Hepatocyte (in vitro differentiated cells): Measurements from ENCODE around the gene PTPRN2. TPM values are rescaled to one million over a fixed set of nuclear protein-coding genes. Genes with fewer than 3 reads are reported as not detected.

Source experiments
- DNase-seq: peaks from one replicate; pipeline ENCODE4 v3.0.0-alpha.2; 2016; ENCODE audit warnings: low spot score
- H2AFZ ChIP-seq: fragments of 200-600 bp; sonication (generic); 2 replicates; pipeline ENCODE4 v1.6.0; 2016; ENCODE audit warnings: antibody characterized with exemption, mild to moderate bottlenecking
- H3K27ac ChIP-seq: fragments of 200-600 bp; sonication (generic); 2 replicates; pipeline ENCODE4 v1.5.1; 2016; ENCODE audit warnings: mild to moderate bottlenecking
- H3K27me3 ChIP-seq: fragments of 200-600 bp; sonication (generic); 2 replicates; pipeline ENCODE4 v1.6.1; 2016
- H3K36me3 ChIP-seq: fragments of 200-600 bp; sonication (generic); replicated peaks from 2 replicates; pipeline ENCODE4 v1.5.1; 2016; ENCODE audit warnings: low read depth; ENCODE audit not compliant: insufficient read depth
- H3K4me1 ChIP-seq: fragments of 200-600 bp; sonication (generic); 2 replicates; pipeline ENCODE4 v1.5.1; 2016; ENCODE audit warnings: mild to moderate bottlenecking, moderate library complexity; ENCODE audit not compliant: insufficient read depth
- H3K4me2 ChIP-seq: fragments of 200-600 bp; sonication (generic); 2 replicates; pipeline ENCODE4 v1.6.0; 2016
- H3K4me3 ChIP-seq: fragments of 200-600 bp; sonication (generic); 2 replicates; pipeline ENCODE4 v1.5.1; 2016; ENCODE audit warnings: mild to moderate bottlenecking
- H3K79me2 ChIP-seq: fragments of 200-600 bp; sonication (generic); 2 replicates; pipeline ENCODE4 v1.6.0; 2017; ENCODE audit warnings: mild to moderate bottlenecking
- H3K9me2 ChIP-seq: fragments of 200-600 bp; sonication (generic); replicated peaks from 2 replicates; pipeline ENCODE4 v1.6.0; 2017; ENCODE audit warnings: mild to moderate bottlenecking; ENCODE audit not compliant: insufficient read depth
- H3K9me3 ChIP-seq: fragments of 200-600 bp; sonication (generic); 2 replicates; pipeline ENCODE4 v1.5.1; 2016; ENCODE audit warnings: low read depth, mild to moderate bottlenecking
- H4K20me1 ChIP-seq: fragments of 200-600 bp; sonication (generic); 2 replicates; pipeline ENCODE4 v1.6.0; 2016; ENCODE audit warnings: mild to moderate bottlenecking; ENCODE audit not compliant: insufficient read depth, poor library complexity, severe bottlenecking
- CTCF ChIP-seq: fragments of 200-600 bp; sonication (generic); IDR thresholded peaks from 2 replicates; pipeline ENCODE4 v1.5.1; 2016; ENCODE audit warnings: antibody characterized with exemption, mild to moderate bottlenecking; ENCODE audit not compliant: poor library complexity
- EZH2 ChIP-seq: fragments of 200-600 bp; sonication (generic); IDR thresholded peaks from 2 replicates; pipeline ENCODE4 v1.6.1; 2016; ENCODE audit warnings: antibody characterized with exemption, mild to moderate bottlenecking, borderline replicate concordance
- EZH2phosphoT487 ChIP-seq: fragments of 200-600 bp; sonication (generic); IDR thresholded peaks from one replicate; pipeline ENCODE4 v1.6.1; 2018; ENCODE audit warnings: antibody characterized with exemption, mild to moderate bottlenecking, low read depth, moderate library complexity; ENCODE audit not compliant: unreplicated experiment, severe bottlenecking
- WGBS: methylation state at CpG from one replicate; pipeline ENCODE4 v1.1.6; 2016; ENCODE audit warnings: low lambda C conversion rate; ENCODE audit errors: missing lambda C conversion rate; 5-methylcytosine and 5-hydroxymethylcytosine counted together
- polyA plus RNA-seq: library from polyadenylated mRNA; unstranded; fragments of >200 nt; fragmentation: Nextera tagmentation; extraction: Ambion mirVana; gene quantifications from 2 replicates; pipeline ENCODE4 v1.2.1, GENCODE V29; 2016
- total RNA-seq: library from RNA; depleted of rRNA; stranded (reverse); fragments of >200 nt; gene quantifications from 2 replicates; pipeline ENCODE4 v1.2.3, GENCODE V29; 2014

The PTPRN2 gene
- total and polyA plus RNA-seq, 2 experiments from 2014 or later = 2.1 to 3.3 TPM

GRCh38 chr7:157886266-157886665, 701.4 kb downstream of the PTPRN2 start:
- no peaks in the 10 kb centered on the region for H3K4me1 ChIP-seq
- DNase-seq = no peak
- H4K20me1 ChIP-seq = no peaks in the 10 kb centered on the region
- H3K4me3 ChIP-seq = no peak overlapping the region
- no peaks in the 10 kb centered on the region for H3K79me2 ChIP-seq
- no peak overlapping the region for H3K4me2 ChIP-seq
- no peaks in the 10 kb centered on the region for H3K27me3 ChIP-seq
- H3K9me2 ChIP-seq = no peaks in the 10 kb centered on the region
- 86% methylated on average over 9 of the region's 9 CpGs for WGBS
- no peak overlapping the region for H2AFZ ChIP-seq
- no peaks in the 10 kb centered on the region for H3K36me3 ChIP-seq
- no peak for TF ChIP-seq EZH2phosphoT487
- no peak for TF ChIP-seq EZH2
- no peak for TF ChIP-seq CTCF
- H3K27ac ChIP-seq = no peak overlapping the region
- no peaks in the 10 kb centered on the region for H3K9me3 ChIP-seq

GRCh38 chr7:157885140-157885539, 702.5 kb downstream of the PTPRN2 start:
- H3K79me2 ChIP-seq = no peaks in the 10 kb centered on the region

GRCh38 chr7:157884461-157885062, 703.1 kb downstream of the PTPRN2 start:
- Histone ChIP-seq H3K27me3 (no peaks in the 10 kb centered on the region), H3K36me3 (no peaks in the 10 kb centered on the region), H2AFZ (no peak overlapping the region), H3K4me2 (no peak overlapping the region), H3K9me2 (no peaks in the 10 kb centered on the region), H3K4me3 (no peak overlapping the region), H3K27ac (no peak overlapping the region), H3K9me3 (no peaks in the 10 kb centered on the region), H4K20me1 (no peaks in the 10 kb centered on the region), H3K79me2 (no peaks in the 10 kb centered on the region), H3K4me1 (no peaks in the 10 kb centered on the region)
- TF ChIP-seq EZH2 (no peak), CTCF (no peak), EZH2phosphoT487 (no peak)
- 88% methylated on average over 9 of the region's 9 CpGs for WGBS
- no peak for DNase-seq

More at GRCh38 chr7:157885140-157885539, 702.5 kb downstream of the PTPRN2 start:
- Histone ChIP-seq H4K20me1 (no peaks in the 10 kb centered on the region), H3K9me3 (no peaks in the 10 kb centered on the region), H2AFZ (no peak overlapping the region), H3K36me3 (no peaks in the 10 kb centered on the region), H3K9me2 (no peaks in the 10 kb centered on the region), H3K27me3 (no peaks in the 10 kb centered on the region), H3K4me3 (no peak overlapping the region), H3K4me2 (no peak overlapping the region), H3K27ac (no peak overlapping the region), H3K4me1 (no peaks in the 10 kb centered on the region)
- WGBS = 81% methylated on average over 6 of the region's 6 CpGs
- no peak for DNase-seq
- TF ChIP-seq EZH2phosphoT487 (no peak), CTCF (no peak), EZH2 (no peak)
